GM20431 (cell line): ENCODE data around the gene DUSP22.

Experiments used
- in situ Hi-C: fragments of 300-500 bp; cut with MseI, MboI; formaldehyde crosslinking; loops from one replicate; pipeline ENCODE4 v1.15.0; 2020; ENCODE audit warnings: low sequenced_read_pairs; ENCODE audit not compliant: unreplicated experiment

Gene DUSP22

DNA sequence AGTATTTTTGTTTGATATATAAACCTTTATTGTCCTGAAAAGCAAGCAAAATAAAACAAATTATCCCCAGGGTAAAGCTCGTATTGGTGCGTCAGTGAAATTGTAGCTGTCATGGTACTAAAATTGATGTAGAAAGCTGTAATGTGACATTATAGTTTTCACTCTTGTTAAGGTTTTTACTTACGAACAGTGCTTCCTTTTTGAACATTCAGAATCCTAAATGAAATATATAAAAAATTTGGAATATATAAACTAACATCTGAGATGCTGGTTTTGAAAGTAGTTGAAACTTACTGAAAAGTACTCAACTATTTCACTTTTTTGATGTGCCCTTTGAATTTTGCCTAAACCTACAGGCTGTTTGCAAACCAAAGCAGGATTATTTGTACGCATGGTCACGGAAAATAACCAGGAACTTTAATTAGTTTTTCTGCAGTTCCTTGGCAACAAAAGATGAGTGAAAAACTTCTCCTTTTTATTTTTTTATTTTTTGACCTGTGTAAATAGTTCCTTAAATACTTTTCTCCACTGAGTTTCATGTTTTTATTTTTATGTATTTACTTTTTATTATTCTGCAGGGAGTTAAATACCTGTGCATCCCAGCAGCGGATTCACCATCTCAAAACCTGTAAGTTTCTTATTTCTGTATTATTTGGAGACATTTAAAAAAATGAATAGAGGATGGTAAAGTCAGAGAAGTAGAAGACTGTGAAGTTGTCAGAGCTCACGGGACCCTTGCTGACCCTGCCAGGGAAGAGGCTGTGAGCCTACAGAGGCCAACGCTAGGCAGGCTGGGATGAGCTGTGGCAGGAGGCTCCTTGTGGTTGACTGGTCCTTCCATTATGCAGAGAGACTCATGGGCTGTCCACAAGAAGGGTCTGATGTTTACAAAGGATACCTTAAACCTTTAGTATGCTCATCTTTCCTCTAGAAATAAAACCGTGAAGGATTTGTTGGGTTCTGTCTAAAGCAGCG lies 42.5 kb downstream of the DUSP22 start:
- in situ Hi-C loops = no loop called here

DNA sequence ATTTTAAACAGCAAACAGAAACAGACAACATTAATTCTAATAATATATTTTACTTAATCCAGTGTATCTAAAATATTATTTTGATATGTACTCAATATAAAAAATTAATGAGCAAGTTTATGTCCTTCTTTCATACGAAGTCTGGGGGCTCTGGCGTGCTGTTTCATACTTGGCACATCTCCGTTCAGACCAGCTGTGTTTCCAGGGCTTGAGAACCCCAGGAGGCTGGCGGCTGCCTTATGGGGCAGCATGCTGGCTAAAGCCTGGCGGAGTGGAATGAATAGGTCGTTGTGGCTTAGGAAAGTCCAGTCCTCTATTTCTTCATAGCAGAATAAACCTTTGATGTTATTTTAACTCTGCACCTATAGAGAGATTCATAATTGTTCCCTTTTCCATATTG lies 43.3 kb downstream of the DUSP22 start:
- in situ Hi-C loops = no loop called here

DNA sequence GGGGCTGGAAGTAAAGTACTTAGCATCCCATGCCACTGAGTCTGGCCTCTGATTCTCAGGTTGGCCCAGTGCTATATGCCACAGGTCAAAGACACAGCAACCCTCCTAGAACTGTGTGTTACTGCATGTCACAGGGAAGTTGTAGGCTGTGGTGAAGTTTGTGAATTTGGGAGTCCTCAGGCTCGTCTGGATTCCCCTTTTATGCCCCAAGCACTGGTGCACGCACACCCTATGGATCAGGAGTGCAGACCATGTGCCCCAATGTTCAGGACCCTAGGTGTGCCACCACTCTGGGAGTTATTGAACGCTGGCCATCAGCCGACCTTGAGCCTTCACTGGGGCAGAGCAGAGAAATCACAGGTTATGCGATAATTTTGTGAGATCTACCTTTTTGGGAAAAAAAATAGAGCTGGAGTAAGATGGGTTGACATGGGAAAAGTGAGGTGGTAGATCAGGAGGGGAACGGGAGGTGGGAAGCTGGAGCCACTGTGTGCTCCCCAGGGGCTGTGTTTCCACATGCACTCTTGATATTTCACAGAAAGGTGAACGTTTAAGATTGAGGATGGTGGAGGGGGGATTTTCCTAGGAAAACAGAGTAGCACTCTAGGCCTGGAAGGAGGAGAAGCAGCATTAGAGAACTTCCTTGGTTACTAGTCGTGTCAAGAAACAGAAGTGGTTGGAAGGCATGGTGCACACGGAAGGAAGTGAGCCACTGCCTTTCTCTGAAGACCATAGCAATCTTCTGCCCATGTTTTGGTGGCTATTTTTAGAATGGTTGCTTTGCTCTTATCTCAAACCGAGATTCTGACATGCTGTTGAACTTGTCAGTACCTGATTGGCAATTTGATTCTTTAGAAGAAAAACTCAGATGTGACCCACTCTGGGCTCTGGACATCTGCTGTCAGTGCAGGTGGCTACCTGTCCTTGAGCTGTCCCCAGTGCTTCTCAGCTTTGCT lies 44.1 kb downstream of the DUSP22 start:
- in situ Hi-C loops = no loop called here

DNA sequence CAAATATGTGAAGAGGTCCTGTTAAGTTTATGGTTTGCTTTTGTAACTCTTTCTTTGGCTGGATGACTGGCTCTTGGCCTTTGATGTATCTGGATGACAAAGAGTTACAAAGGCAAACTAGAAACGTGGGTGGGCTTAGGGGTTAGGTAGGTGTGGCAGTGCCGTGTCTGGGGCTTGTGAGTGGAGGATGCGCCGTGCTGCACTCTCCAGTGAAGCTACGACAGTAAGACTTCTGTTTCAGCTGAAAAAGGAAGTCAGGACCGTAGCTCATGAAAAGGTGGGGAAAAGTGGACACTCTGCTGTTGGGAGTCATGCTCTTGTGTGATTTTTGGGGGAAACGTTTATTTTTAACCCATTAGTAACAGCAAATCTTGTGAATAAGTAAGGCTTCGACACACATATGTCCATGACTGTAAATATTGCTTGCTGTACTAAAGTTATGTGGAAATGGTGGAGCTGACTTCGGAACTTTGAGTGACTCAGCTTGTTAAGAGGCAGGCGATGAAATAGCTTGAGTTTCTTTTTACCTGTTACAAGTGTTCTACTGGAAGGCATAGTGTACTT lies 45.6 kb downstream of the DUSP22 start:
- in situ Hi-C loops = no loop called here

DNA sequence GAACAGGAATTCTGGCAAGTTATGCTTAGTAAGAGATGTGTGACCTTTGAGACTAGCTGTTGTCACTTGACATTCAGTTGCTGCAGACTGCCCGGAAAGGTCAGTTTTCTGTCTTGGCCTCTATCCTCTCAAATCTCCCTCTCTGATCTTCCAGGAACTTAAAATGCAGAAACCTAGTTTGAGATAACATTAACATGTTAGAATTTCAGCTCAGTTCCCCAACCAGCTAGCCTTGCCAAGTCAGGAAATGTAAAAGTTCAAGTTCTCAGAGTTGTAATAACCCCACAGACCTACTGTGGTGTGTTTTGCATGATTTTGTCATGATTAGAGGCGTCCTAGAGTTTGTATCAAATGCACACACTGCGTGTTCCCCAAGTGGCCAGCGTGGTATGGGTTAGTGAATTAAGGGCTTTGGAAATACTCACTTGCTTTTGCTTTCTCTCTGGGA lies 46.6 kb downstream of the DUSP22 start:
- in situ Hi-C loops = no loop called here

DNA sequence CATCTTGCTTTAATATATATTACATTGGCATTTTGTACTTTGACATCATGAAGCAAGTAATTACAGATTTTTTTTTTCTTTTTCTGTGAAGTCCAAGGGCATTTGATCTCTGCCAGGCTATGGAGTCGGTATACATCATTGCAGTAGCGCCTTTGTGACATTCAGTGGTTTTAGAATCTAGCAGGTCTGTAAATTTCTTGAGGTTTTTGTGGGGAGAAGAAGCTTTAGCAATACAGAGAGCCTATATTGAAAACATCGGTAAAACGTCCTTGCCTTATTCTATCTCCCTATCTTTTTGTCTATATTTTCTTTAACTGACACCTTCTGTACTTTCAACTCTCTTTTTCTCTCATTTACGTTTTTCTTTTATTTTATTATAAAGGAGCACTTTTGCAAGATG lies 47.2 kb downstream of the DUSP22 start:
- in situ Hi-C loops = no loop called here

DNA sequence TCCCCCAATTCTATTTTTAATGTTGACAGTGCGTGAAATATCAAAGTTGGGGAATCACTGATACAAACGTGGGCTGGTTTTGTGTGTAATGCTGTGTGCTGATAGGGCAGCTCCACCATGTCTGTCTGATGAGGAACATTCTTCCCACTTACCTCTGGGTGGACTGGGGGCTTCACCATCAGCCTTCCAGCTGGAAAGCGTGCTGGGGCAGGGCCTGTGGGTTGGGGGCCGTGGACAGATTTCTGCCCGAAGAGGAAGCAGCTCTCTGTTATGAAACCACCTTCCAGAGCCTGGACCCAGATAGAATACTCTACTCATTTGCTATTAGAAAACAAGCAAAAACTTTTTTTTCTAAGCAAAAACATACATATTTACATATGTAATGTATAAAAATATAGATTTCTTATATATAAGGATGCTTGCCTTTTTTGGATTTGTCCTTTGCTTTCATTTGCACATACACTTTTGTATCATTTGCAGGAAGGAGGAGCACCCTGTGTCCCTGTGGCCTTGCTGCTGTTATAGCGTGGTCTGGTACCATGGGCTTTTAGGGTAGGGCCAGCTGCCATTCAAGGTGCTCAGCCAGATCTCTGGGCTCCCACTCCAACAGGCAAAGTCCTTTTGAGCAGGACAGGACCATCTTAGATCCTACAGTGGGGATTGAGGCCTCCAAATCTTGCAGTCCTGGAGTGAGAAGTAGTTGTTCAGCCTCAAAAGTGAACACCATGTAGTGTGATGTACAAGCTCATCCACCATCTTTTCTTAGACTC lies 48.1 kb downstream of the DUSP22 start:
- in situ Hi-C loops = no loop called here

DNA sequence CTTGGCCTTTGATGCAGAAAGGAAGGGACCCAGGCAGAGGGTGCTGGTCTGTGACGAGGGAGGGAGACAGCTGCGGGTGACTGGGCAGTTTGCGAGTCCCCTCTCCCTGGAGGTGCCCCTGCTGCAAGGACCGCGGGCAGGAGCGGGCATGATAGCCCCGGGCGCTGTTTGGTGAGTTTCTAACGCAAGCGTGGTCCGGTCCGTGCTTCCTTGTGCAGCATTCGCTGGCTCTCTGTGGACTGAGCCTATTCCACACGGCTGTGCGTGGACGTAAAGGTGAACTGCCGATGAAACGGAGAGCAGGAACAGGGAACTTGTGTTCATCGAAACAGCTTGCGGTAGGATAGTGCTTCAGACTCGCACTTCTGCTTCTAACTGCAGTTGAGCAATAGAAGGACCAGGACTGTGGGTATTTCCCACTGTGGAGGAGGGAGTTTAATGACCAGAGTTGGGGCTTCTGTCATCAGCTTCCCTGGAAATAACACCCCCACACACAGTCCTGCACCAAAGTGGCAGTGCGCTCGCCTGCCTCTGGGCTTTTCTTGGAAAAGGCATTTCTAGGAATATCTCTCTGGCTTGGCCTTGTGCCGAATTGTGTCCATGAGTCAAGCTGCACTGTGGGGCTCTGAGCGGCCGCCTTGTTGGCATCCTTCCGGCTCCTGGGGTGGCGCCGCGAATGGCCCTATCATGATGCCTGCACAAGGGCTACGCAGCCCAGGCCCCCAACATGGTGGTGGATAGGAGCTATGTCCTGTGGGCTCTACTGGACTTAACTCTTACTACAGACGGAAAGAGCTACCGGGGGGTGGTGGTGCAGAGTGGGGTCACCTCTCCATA lies 48.9 kb downstream of the DUSP22 start:
- in situ Hi-C loops = no loop called here

DNA sequence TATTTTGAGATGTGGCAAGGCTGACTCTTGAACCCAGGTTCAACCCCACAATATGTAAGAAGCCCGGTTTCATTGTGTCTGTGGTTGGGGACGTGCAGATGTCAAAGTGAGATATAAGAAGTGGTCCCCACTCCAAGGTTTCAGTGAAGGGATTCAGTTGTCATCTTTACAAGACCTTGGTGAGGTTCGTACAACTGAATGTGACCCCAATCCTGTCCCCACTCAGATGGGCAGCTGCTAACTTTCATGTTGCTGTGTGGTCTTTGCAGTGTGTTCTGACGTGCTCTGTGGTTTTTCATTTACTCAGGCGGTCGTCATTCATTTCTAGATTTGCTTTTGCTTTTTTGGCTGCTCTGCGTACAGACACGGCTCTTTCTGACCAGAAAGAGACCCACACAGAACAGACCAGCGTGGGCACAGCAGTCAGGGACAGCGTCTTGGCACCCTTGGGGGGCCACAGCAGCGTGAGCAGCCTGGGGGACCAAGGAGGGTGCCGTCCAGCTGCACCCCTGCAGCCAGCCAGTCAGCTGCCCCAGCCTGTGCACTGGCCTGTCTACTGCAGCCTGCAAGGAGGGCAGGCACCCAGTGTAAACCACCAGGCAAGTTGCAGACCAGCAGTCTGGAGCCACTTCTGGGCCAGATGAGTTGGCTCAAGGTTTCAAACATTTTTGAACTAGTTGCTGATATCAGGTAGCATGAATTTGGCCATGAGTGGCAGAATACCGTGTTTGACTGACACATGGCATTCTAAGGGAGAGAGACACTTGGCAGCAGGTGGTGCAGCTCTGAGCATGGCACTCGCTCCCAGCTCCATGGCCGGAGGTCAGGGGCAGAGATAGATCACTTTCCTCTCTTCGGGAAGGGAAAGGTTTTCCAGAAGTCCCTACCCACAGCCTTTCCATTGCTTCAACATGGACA lies 49.9 kb downstream of the DUSP22 start:
- in situ Hi-C loops = no loop called here

DNA sequence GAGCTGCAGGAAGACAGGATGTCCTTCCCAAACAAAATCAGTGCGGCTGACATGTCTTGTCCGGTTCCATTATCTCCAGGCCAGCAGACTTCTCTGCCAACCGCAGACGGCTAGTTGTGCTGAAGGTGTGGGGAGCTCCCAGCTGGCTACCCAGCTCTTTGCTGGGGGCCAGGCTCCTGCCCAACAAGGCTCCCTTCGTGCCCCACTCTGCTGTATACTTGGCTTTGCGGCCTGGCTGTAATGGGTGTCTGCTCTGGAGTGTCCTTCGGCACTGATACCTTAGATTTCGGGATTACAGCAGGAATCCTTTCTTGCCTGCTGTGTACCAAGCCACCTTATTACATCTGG lies 50.5 kb downstream of the DUSP22 start:
- in situ Hi-C loops = no loop called here

DNA sequence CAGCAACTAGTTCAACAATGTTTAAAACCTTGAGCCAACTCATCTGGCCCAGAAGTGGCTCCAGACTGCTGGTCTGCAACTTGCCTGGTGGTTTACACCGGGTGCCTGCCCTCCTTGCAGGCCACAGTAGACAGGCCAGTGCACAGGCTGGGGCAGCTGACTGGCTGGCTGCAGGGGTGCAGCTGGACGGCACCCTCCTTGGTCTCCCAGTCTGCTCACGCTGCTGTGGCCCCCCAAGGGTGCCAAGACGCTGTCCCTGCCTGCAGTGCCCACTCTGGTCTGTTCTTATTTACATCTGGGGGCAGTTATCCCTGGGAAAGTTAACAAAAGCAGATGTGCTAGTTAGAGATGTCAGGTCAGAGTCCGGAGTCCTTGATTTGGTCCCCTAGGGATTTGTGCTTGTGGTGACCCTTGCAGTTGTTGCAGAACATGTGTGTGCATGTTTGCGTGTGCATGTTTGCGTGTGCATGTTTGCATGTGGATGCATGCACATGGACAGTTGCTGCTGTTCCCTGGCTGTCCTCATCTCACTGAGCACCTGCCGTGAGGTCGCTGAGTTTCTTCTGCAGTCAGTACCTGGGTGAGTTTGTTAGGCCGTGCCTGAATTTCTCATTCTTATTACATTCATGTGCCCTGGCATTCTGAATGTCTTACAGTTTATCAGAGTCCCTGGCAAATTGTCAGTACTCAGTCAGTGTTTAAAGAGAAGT lies 51.1 kb downstream of the DUSP22 start:
- in situ Hi-C loops = no loop called here

DNA sequence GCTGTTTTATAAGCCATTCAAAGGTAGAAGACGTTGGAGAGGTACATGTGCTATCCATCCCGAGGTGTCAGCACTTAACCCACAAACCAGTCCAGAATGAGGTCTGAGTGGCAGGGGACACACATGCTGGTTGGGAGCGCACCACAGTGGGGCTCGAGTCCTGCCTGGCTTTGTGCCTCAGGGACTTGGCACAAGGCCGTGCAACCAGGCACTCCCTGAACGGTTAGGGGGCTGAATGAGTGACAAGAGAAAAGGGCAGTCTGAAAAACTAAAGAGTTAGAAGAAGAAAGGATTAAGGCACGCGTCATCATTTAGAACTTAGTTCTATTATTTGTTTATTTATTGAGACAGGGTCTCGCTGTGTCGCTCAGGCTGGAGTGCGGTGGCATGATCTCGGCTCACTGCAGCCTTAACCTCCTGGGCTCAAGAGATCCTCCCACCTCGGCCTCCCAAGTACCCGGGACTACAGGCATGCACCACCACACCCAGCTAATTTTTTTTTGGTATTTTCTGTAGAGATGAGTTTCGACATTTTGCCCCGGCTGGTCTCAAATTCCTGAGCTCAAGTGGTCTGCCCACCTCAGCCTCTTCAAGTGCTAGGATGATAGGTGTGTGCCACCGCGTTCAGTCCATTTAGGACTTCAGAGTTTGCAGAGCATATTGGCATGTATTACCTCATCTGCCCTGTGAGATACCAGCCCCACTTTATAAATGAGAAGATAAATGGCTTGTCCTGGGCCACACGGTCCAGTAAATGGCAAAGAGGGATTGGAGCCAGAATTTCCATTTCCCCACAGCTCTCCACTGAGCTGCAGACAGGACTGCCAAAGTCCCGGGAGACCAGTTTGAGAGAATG lies 51.9 kb downstream of the DUSP22 start:
- in situ Hi-C loops = no loop called here

DNA sequence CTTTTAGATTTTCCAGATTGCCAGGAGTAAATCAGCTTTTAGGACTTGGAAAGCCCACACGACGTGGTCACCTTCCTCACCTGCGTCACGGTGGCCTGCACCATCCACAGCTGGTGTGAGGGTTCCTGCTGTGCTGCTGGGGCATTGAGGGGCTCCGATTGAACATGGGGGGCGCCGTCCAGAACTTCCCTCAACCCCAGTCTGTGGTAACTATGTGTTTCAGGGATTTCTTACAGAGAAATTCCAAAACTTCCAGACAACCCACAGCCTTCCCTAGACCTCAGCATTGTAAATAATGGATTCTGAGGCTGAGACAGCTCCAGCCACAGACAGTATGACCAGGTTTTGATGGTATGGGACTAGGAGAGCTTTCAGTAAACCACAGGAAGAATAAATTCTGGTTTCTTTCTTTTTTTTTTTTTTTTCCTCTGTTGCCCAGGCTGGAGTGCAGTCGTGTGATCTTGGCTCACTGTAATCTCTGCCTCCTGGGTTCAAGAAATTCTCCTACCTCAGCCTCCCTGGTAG lies 52.6 kb downstream of the DUSP22 start:
- in situ Hi-C loops = no loop called here

DNA sequence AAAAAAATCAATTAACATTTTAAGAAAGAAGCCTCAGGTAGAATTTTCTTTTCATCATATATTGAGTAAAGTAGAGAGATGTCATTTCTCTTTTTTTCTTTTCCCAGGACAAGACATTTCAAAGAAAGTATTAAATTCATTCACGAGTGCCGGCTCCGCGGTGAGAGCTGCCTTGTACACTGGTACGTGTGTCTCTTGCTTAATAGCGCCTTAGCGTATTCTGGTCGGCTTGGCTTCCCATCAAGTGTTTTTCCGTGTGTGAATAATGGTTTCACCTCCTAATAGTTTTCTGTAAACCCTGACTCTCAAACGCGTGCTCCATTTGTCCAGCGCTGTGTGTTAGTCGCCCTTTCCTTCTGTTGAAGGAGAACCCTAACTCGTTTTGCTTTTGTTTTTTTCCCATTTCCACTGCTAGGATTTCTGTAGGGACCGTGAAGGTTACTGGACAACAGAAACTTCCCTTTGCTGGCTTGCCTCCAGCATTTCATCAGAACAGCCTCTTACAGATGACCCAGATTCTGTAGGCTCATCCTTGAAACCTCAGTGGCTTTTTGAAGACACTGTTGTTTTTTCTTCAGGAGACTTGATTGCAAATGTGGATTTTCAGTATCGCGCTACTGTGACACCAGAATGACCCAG lies 53.6 kb downstream of the DUSP22 start:
- in situ Hi-C loops = no loop called here

DNA sequence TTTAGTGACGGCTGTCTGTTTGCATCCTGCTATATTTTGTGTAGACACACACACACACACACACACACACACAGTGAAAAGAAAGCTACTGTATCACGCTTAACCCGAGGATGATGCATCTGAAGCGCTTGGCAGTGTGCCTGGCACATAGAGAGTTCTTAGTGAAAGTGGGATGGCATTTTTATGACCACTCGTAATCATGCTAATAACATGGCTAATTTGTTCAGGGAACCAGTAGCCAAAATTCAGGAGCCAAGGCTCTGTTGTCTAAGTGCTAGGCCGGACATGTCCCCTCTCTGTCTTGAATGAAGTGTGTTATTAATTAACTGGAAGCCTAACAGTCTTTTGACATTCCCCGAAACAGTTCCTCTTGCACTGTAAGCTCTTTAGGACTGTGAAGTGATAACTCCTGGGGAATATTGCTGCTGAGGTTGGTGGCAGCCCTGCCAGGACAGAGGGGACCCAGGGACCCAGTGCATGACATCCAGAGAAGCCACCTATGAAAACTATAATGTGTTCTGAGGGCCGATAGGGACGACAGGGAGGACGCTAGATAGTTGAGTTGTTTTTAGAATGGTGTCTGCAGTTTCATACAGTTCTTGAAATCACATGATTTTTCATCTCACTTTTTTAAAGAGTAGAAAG lies 54.2 kb downstream of the DUSP22 start:
- in situ Hi-C loops = no loop called here
